ENCODE results near the gene CXCL9. TPM values are rescaled to one million over a fixed set of nuclear protein-coding genes. Genes with fewer than 3 reads are reported as not detected.
A peak's percentile ranks its signal among the peaks of the same experiment; 100 is the strongest.

The CXCL9 gene
- total RNA-seq, 2 experiments from 2014 or later = 0.15 TPM; not detected in 1

- no peak overlapping the region for H3K27ac Mint-ChIP-seq
- H3K4me1 Mint-ChIP-seq = peaks cover 17% of the 10 kb centered on the region
- ChIA-PET CTCF (no interaction called here), POLR2A (no interaction called here)
- H3K9me3 Mint-ChIP-seq = no peaks in the 10 kb centered on the region
- peaks cover 2% of the 10 kb centered on the region for H3K27me3 Mint-ChIP-seq
- peaks cover 2% of the 10 kb centered on the region for H3K36me3 Mint-ChIP-seq (ENCODE audit: low read depth)
- DNase-seq = no peak
- no peak overlapping the region for H3K4me3 Mint-ChIP-seq
These were observed 22.0 kb upstream of the CXCL9 start for GRCh38 chr4:76029300-76029699.

- peaks cover 2% of the 10 kb centered on the region for H3K36me3 Mint-ChIP-seq (ENCODE audit: low read depth)
- H3K9me3 Mint-ChIP-seq = no peaks in the 10 kb centered on the region
- CTCF ChIA-PET = no interaction called here
- H3K27ac Mint-ChIP-seq = peak overlapping the region; percentile 52
- peaks cover 26% of the 10 kb centered on the region for H3K4me1 Mint-ChIP-seq
- H3K4me3 Mint-ChIP-seq = peak overlapping the region; percentile 30
- no peak for DNase-seq
- POLR2A ChIA-PET = no interaction called here
- H3K27me3 Mint-ChIP-seq = peaks cover 2% of the 10 kb centered on the region
These were observed 21.0 kb upstream of the CXCL9 start for GRCh38 chr4:76028350-76028765.

GRCh38 chr4:76024065-76024464, 16.8 kb upstream of the CXCL9 start:
- Mint-ChIP-seq H3K4me3 (no peak overlapping the region), H3K27me3 (no peaks in the 10 kb centered on the region), H3K9me3 (no peaks in the 10 kb centered on the region), H3K27ac (no peak overlapping the region), H3K36me3 (ENCODE audit: low read depth) (peaks cover 2% of the 10 kb centered on the region), H3K4me1 (peaks cover 35% of the 10 kb centered on the region)
- POLR2A ChIA-PET = no interaction called here
- DNase-seq = no peak
- CTCF ChIA-PET = interaction anchor here (0.9 to 1.8 kb wide), 4 partner anchors 14 to 60 kb away, joined by 3 to 5 read pairs (median 4); no protein-coding TSS in a partner anchor

- CTCF ChIA-PET = interaction anchor here (1.2 to 1.8 kb wide), 2 partner anchors 27 to 40 kb away, joined by 3 to 5 read pairs; no protein-coding TSS in a partner anchor
These were observed 16.1 kb upstream of the CXCL9 start, which contains the start of gene CXCL10 for GRCh38 chr4:76023389-76023788. CXCL10 (minus strand) TSS chr4:76023497; CDS start chr4:76023431, 66 bp downstream.

GRCh38 chr4:76022677-76023076, 15.4 kb upstream of the CXCL9 start:
- Mint-ChIP-seq H3K9me3 (no peaks in the 10 kb centered on the region), H3K27ac (no peak overlapping the region), H3K4me1 (peaks cover 26% of the 10 kb centered on the region), H3K4me3 (no peak overlapping the region), H3K27me3 (no peaks in the 10 kb centered on the region), H3K36me3 (ENCODE audit: low read depth) (no peaks in the 10 kb centered on the region)
- POLR2A ChIA-PET = no interaction called here
- CTCF ChIA-PET = no interaction called here
- no peak for DNase-seq

More at GRCh38 chr4:76023389-76023788, 16.1 kb upstream of the CXCL9 start, which contains the start of gene CXCL10:
- POLR2A ChIA-PET = no interaction called here
- DNase-seq = no peak
- H3K9me3 Mint-ChIP-seq = no peaks in the 10 kb centered on the region
- no peak within 1 kb of the TSS for H3K27ac Mint-ChIP-seq
- H3K36me3 Mint-ChIP-seq (ENCODE audit: low read depth) = no peaks in the 10 kb centered on the region
- no peaks in the 10 kb centered on the region for H3K27me3 Mint-ChIP-seq
- peaks cover 31% of the 10 kb centered on the region for H3K4me1 Mint-ChIP-seq
- no peak within 1 kb of the TSS for H3K4me3 Mint-ChIP-seq

- CTCF ChIA-PET = interaction anchor here (0.8 kb wide), 1 partner anchor 10 kb away, joined by 4 read pairs; no protein-coding TSS in a partner anchor
- no peaks in the 10 kb centered on the region for H3K27me3 Mint-ChIP-seq
These were observed 14.7 kb upstream of the CXCL9 start for GRCh38 chr4:76022031-76022430.

GRCh38 chr4:76017056-76017686, 9.9 kb upstream of the CXCL9 start:
- DNase-seq = no peak
- H3K4me3 Mint-ChIP-seq = no peak overlapping the region
- ChIA-PET CTCF (interaction anchor here (0.8 kb wide), 1 partner anchor 36 kb away, joined by 3 read pairs; no protein-coding TSS in a partner anchor), POLR2A (interaction anchor here (0.6 kb wide), 1 partner anchor 326 kb away, joined by 3 read pairs; no protein-coding TSS in a partner anchor)
- H3K27me3 Mint-ChIP-seq = peaks cover 6% of the 10 kb centered on the region
- H3K4me1 Mint-ChIP-seq = peaks cover 15% of the 10 kb centered on the region
- no peaks in the 10 kb centered on the region for H3K36me3 Mint-ChIP-seq (ENCODE audit: low read depth)
- H3K27ac Mint-ChIP-seq = no peak overlapping the region
- H3K9me3 Mint-ChIP-seq = no peaks in the 10 kb centered on the region

More at GRCh38 chr4:76022031-76022430, 14.7 kb upstream of the CXCL9 start:
- H3K36me3 Mint-ChIP-seq (ENCODE audit: low read depth) = no peaks in the 10 kb centered on the region
- H3K4me3 Mint-ChIP-seq = no peak overlapping the region
- no peak for DNase-seq
- no peak overlapping the region for H3K27ac Mint-ChIP-seq
- H3K4me1 Mint-ChIP-seq = peaks cover 24% of the 10 kb centered on the region
- POLR2A ChIA-PET = no interaction called here
- H3K9me3 Mint-ChIP-seq = no peaks in the 10 kb centered on the region

- no peak overlapping the region for H3K27ac Mint-ChIP-seq
- ChIA-PET POLR2A (interaction anchor here (0.6 kb wide), 1 partner anchor 325 kb away, joined by 3 read pairs; no protein-coding TSS in a partner anchor), CTCF (interaction anchor here (0.8 kb wide), 1 partner anchor 37 kb away, joined by 3 read pairs; no protein-coding TSS in a partner anchor)
- no peaks in the 10 kb centered on the region for H3K36me3 Mint-ChIP-seq (ENCODE audit: low read depth)
- peaks cover 17% of the 10 kb centered on the region for H3K4me1 Mint-ChIP-seq
- H3K4me3 Mint-ChIP-seq = no peak overlapping the region
- no peaks in the 10 kb centered on the region for H3K9me3 Mint-ChIP-seq
- H3K27me3 Mint-ChIP-seq = peaks cover 6% of the 10 kb centered on the region
- peak; percentile 17 for DNase-seq
These were observed 9.1 kb upstream of the CXCL9 start for GRCh38 chr4:76016393-76016792.

GRCh38 chr4:76013540-76013939, 6.2 kb upstream of the CXCL9 start:
- ChIA-PET CTCF (interaction anchor here (1.2 to 2.6 kb wide), 3 partner anchors 11 to 45 kb away, joined by 3 to 6 read pairs (median 4); no protein-coding TSS in a partner anchor), POLR2A (no interaction called here)
- H3K36me3 Mint-ChIP-seq (ENCODE audit: low read depth) = no peaks in the 10 kb centered on the region
- no peak for DNase-seq
- peaks cover 12% of the 10 kb centered on the region for H3K27me3 Mint-ChIP-seq
- peaks cover 16% of the 10 kb centered on the region for H3K4me1 Mint-ChIP-seq
- H3K27ac Mint-ChIP-seq = no peak overlapping the region
- H3K9me3 Mint-ChIP-seq = no peaks in the 10 kb centered on the region
- H3K4me3 Mint-ChIP-seq = no peak overlapping the region

GRCh38 chr4:76012388-76012801, 5.1 kb upstream of the CXCL9 start:
- Mint-ChIP-seq H3K4me3 (no peak overlapping the region), H3K4me1 (peaks cover 16% of the 10 kb centered on the region), H3K9me3 (no peaks in the 10 kb centered on the region), H3K27ac (no peak overlapping the region), H3K27me3 (peaks cover 18% of the 10 kb centered on the region), H3K36me3 (ENCODE audit: low read depth) (no peaks in the 10 kb centered on the region)
- ChIA-PET POLR2A (no interaction called here), CTCF (interaction anchor here (0.8 to 2.6 kb wide), 3 partner anchors 10 to 22 kb away, joined by 3 to 6 read pairs (median 4); partner anchors contain the start of gene SDAD1)
- no peak for DNase-seq

GRCh38 chr4:76011700-76012387, 4.5 kb upstream of the CXCL9 start:
- ChIA-PET POLR2A (no interaction called here), CTCF (interaction anchor here (0.8 to 2.6 kb wide), 3 partner anchors 9 to 21 kb away, joined by 3 to 6 read pairs (median 4); partner anchors contain the start of gene SDAD1)
- H3K9me3 Mint-ChIP-seq = no peaks in the 10 kb centered on the region
- no peaks in the 10 kb centered on the region for H3K36me3 Mint-ChIP-seq (ENCODE audit: low read depth)
- H3K4me1 Mint-ChIP-seq = peaks cover 16% of the 10 kb centered on the region
- no peak for DNase-seq
- no peak overlapping the region for H3K27ac Mint-ChIP-seq
- H3K27me3 Mint-ChIP-seq = peaks cover 18% of the 10 kb centered on the region
- H3K4me3 Mint-ChIP-seq = no peak overlapping the region

- no peak for DNase-seq
- Mint-ChIP-seq H3K9me3 (no peaks in the 10 kb centered on the region), H3K27ac (no peak overlapping the region), H3K36me3 (ENCODE audit: low read depth) (no peaks in the 10 kb centered on the region), H3K27me3 (peaks cover 18% of the 10 kb centered on the region), H3K4me1 (peaks cover 9% of the 10 kb centered on the region), H3K4me3 (no peak overlapping the region)
- POLR2A ChIA-PET = no interaction called here
- CTCF ChIA-PET = interaction anchor here (1.5 kb wide), 1 partner anchor 95 kb away, joined by 3 read pairs; no protein-coding TSS in a partner anchor
These were observed 3.8 kb upstream of the CXCL9 start for GRCh38 chr4:76011018-76011670.
